HL-60 (cell line): ENCODE measurements around the gene HES5.

Experiments used
- DNase-seq, 2 experiments: peaks; one replicate each; pipeline ENCODE4 v3.0.0-alpha.2; 2010 to 2020; ENCODE audit warnings: low read depth in 1 of 2, low spot score in 1 of 2
- H3K27ac ChIP-seq: fragments of 250-450 bp; sonication (Bioruptor Pico); replicated peaks from 2 replicates; pipeline ENCODE4 v1.5.1; 2020; ENCODE audit warnings: mild to moderate bottlenecking, moderate library complexity
- H3K27me3 ChIP-seq: fragments of 250-450 bp; sonication (Bioruptor Pico); 2 replicates; pipeline ENCODE4 v1.5.1; 2021; ENCODE audit warnings: mild to moderate bottlenecking, moderate library complexity; ENCODE audit not compliant: insufficient read depth, poor library complexity, severe bottlenecking
- H3K4me3 ChIP-seq: replicated peaks from 2 replicates; pipeline ENCODE4 v1.5.1; 2011; ENCODE audit warnings: mild to moderate bottlenecking, control low read depth, low read length; ENCODE audit not compliant: insufficient read depth
- CTCF ChIP-seq: IDR thresholded peaks from one replicate; pipeline ENCODE4 v1.5.1; 2011; ENCODE audit warnings: low read length, control low read depth, inconsistent platforms; ENCODE audit not compliant: insufficient read depth
- GABPA ChIP-seq: IDR thresholded peaks from 2 replicates; pipeline ENCODE4 v1.6.1; 2012; ENCODE audit warnings: low read depth
- POLR2AphosphoS5 ChIP-seq: IDR thresholded peaks from 2 replicates; pipeline ENCODE4 v1.6.1; 2012; ENCODE audit warnings: low read depth
- REST ChIP-seq: IDR thresholded peaks from 2 replicates; pipeline ENCODE4 v1.6.1; 2012; ENCODE audit warnings: low read depth; ENCODE audit not compliant: insufficient replicate concordance
- SPI1 ChIP-seq: IDR thresholded peaks from 2 replicates; pipeline ENCODE4 v1.6.1; 2012; ENCODE audit warnings: low read depth, mild to moderate bottlenecking, borderline replicate concordance

Gene HES5

GRCh38 chr1:2509589-2509988, 20.5 kb downstream of the HES5 start:
- no peaks in the 10 kb centered on the region for H3K27me3 ChIP-seq
- no peak for DNase-seq
- H3K27ac ChIP-seq, result no peak overlapping the region
- no peak overlapping the region for H3K4me3 ChIP-seq
- TF ChIP-seq CTCF (no peak), POLR2AphosphoS5 (no peak), REST (no peak), GABPA (no peak), SPI1 (no peak)

- no peak overlapping the region for H3K4me3 ChIP-seq
- TF ChIP-seq POLR2AphosphoS5 (no peak), REST (no peak), CTCF (no peak), GABPA (no peak)
- H3K27me3 ChIP-seq, result peaks cover 7% of the 10 kb centered on the region
- no peak overlapping the region for H3K27ac ChIP-seq
- no peak for DNase-seq
Measured at GRCh38 chr1:2508751-2509150, 21.3 kb downstream of the HES5 start.

GRCh38 chr1:2508180-2508579, 21.9 kb downstream of the HES5 start:
- peaks cover 10% of the 10 kb centered on the region for H3K27me3 ChIP-seq
- TF ChIP-seq POLR2AphosphoS5 (no peak), SPI1 (no peak), REST (no peak), GABPA (no peak), CTCF (no peak)
- H3K4me3 ChIP-seq, result no peak overlapping the region
- DNase-seq, result no peak
- no peak overlapping the region for H3K27ac ChIP-seq
